H1 (cell line): Measurements from ENCODE around the gene C17orf107. TPM values are rescaled to one million over a fixed set of nuclear protein-coding genes. Genes with fewer than 3 reads are reported as not detected.
"Not testable (repeated sequence)": the region's sequence is repeated elsewhere in the genome, so short reads cannot be mapped to it uniquely, and the experiment has no call there.

Source experiments
- CTCF ChIA-PET: fragments of 300-600 bp; sonication (Branson Sonifier 250); formaldehyde crosslinking; loops from one replicate; lab custom pipeline; 2021; ENCODE audit not compliant: partially characterized antibody; lab: Charles Lee
- POLR2A ChIA-PET: fragments of 300-600 bp; sonication (Branson Sonifier 250); formaldehyde crosslinking; loops from one replicate; lab custom pipeline; 2021; ENCODE audit warnings: inconsistent platforms; ENCODE audit not compliant: partially characterized antibody; lab: Charles Lee
- DNase-seq, 2 experiments: peaks; one replicate each; pipeline versions ENCODE4 v3.0.0 to v3.0.0-alpha.2; 2010 to 2022; ENCODE audit warnings: low spot score in 2 of 2, low read depth in 1 of 2, mixed read lengths in 1 of 2
- FAIRE-seq: peaks from 2 replicates; lab custom pipeline; 2011; peaks lifted over from hg19 to GRCh38; lab: Jason Lieb, UNC
- H2AFZ ChIP-seq: 2 replicates; pipeline ENCODE4 v1.8.1; 2012; ENCODE audit warnings: low read length, inconsistent platforms
- H2AK5ac ChIP-seq: 2 replicates; pipeline ENCODE4 v1.6.1; 2013; ENCODE audit warnings: low read depth, low read length
- H2BK120ac ChIP-seq: replicated peaks from 2 replicates; pipeline ENCODE3; 2013; ENCODE audit warnings: low read depth, low read length, inconsistent platforms
- H2BK12ac ChIP-seq: 2 replicates; pipeline ENCODE4 v1.6.1; 2013; ENCODE audit warnings: low read depth, low read length
- H2BK15ac ChIP-seq: 2 replicates; pipeline ENCODE4 v1.6.1; 2013; ENCODE audit warnings: low read length
- H2BK20ac ChIP-seq: 2 replicates; pipeline ENCODE4 v1.6.1; 2013; ENCODE audit warnings: low read length
- H2BK5ac ChIP-seq: 2 replicates; pipeline ENCODE4 v1.6.1; 2013; ENCODE audit warnings: low read depth, low read length
- H3K14ac ChIP-seq: 2 replicates; pipeline ENCODE4 v1.6.1; 2013; ENCODE audit warnings: inconsistent platforms; ENCODE audit not compliant: insufficient read length
- H3K18ac ChIP-seq: 2 replicates; pipeline ENCODE4 v1.6.1; 2013; ENCODE audit warnings: low read length; ENCODE audit errors: extremely low read depth
- H3K23ac ChIP-seq: 2 replicates; pipeline ENCODE4 v1.6.1; 2013; ENCODE audit warnings: inconsistent platforms; ENCODE audit not compliant: insufficient read length
- H3K23me2 ChIP-seq: 2 replicates; pipeline ENCODE4 v1.6.1; 2013; ENCODE audit warnings: low read depth, low read length
- H3K27ac ChIP-seq: 2 replicates; pipeline ENCODE4 v1.6.1; 2011; ENCODE audit warnings: low read depth, low read length, inconsistent platforms
- H3K27me3 ChIP-seq, 4 experiments: replicated peaks in 1 of 4; 1 replicate in 1 of 4; 2 replicates in 3 of 4; pipeline versions ENCODE4 v1.6.1 to v1.8.1; 2011 to 2013; ENCODE audit warnings: low read length in 3 of 4, mild to moderate bottlenecking in 3 of 4, inconsistent platforms in 2 of 4, mixed read lengths in 2 of 4, moderate library complexity in 1 of 4; ENCODE audit not compliant: control insufficient read depth in 3 of 4, insufficient read depth in 3 of 4; ENCODE audit errors: extremely low read depth in 1 of 4
- H3K36me3 ChIP-seq, 4 experiments: 2 replicates each; pipeline versions ENCODE4 v1.6.1 to v1.8.1; 2011 to 2013; ENCODE audit warnings: mild to moderate bottlenecking in 4 of 4, low read length in 3 of 4, moderate library complexity in 2 of 4, control low read depth in 1 of 4, inconsistent platforms in 1 of 4; ENCODE audit not compliant: insufficient read depth in 4 of 4, control insufficient read depth in 2 of 4
- H3K4ac ChIP-seq: replicated peaks from 2 replicates; pipeline ENCODE3; 2013; ENCODE audit warnings: low read length, low read depth, mixed read lengths, inconsistent platforms; ENCODE audit not compliant: insufficient read length
- H3K4me1 ChIP-seq, 4 experiments: replicated peaks in 1 of 4; 1 replicate in 1 of 4; 2 replicates in 3 of 4; pipeline versions ENCODE4 v1.6.1 to v1.8.1; 2011 to 2013; ENCODE audit warnings: low read length in 3 of 4, inconsistent platforms in 2 of 4, mixed read lengths in 1 of 4; ENCODE audit not compliant: insufficient read depth in 4 of 4, control insufficient read depth in 3 of 4
- H3K4me2 ChIP-seq, 2 experiments: 2 replicates each; pipeline versions ENCODE4 v1.6.1 to v1.8.1; 2011 to 2013; ENCODE audit warnings: low read depth in 2 of 2, low read length in 2 of 2, control low read depth in 1 of 2, inconsistent platforms in 1 of 2, mild to moderate bottlenecking in 1 of 2; ENCODE audit not compliant: insufficient read depth in 1 of 2
- H3K4me3 ChIP-seq, 4 experiments: fragments of 200-600, 300-600 bp in 1 of 4; sonication (generic), shearing (Covaris generic), sonication (Bioruptor Twin) in 1 of 4; 2 replicates each; pipeline versions ENCODE4 v1.5.1 to v1.8.1; 2011 to 2016; ENCODE audit warnings: low read length in 4 of 4, low read depth in 3 of 4, control low read depth in 2 of 4, inconsistent platforms in 2 of 4, mild to moderate bottlenecking in 2 of 4, mixed read lengths in 1 of 4, moderate library complexity in 1 of 4; ENCODE audit not compliant: insufficient read depth in 2 of 4; ENCODE audit errors: extremely low read depth in 1 of 4
- H3K56ac ChIP-seq: replicated peaks from 2 replicates; pipeline ENCODE3; 2013; ENCODE audit warnings: low read depth, mild to moderate bottlenecking, mixed read lengths, low read length, inconsistent platforms; ENCODE audit not compliant: insufficient read length
- H3K79me1 ChIP-seq: 2 replicates; pipeline ENCODE4 v1.6.1; 2013; ENCODE audit warnings: low read depth, low read length, control low read depth
- H3K79me2 ChIP-seq, 2 experiments: 2 replicates each; pipeline versions ENCODE4 v1.6.1 to v1.8.1; 2012 to 2013; ENCODE audit warnings: low read length in 2 of 2, mild to moderate bottlenecking in 2 of 2, inconsistent platforms in 1 of 2; ENCODE audit not compliant: insufficient read depth in 2 of 2, control insufficient read depth in 1 of 2
- H3K9ac ChIP-seq, 4 experiments: replicated peaks in 1 of 4; 1 replicate in 1 of 4; 2 replicates in 3 of 4; pipeline versions ENCODE4 v1.6.1 to v1.8.1; 2011 to 2013; ENCODE audit warnings: low read depth in 3 of 4, low read length in 3 of 4, control low read depth in 2 of 4, mild to moderate bottlenecking in 2 of 4, moderate library complexity in 2 of 4, inconsistent platforms in 1 of 4; ENCODE audit errors: extremely low read depth in 1 of 4
- H3K9me3 ChIP-seq, 2 experiments: 2 replicates each; pipeline versions ENCODE4 v1.6.1 to v1.8.1; 2012 to 2013; ENCODE audit warnings: mild to moderate bottlenecking in 2 of 2, moderate library complexity in 2 of 2, control low read depth in 1 of 2, inconsistent platforms in 1 of 2, low read depth in 1 of 2, low read length in 1 of 2, mixed read lengths in 1 of 2; ENCODE audit not compliant: insufficient read depth in 2 of 2
- H4K20me1 ChIP-seq, 2 experiments: replicated peaks in 1 of 2; 2 replicates each; pipeline versions ENCODE3 to v1.8.1; 2011 to 2013; ENCODE audit warnings: inconsistent platforms in 2 of 2, low read length in 2 of 2, mild to moderate bottlenecking in 1 of 2; ENCODE audit not compliant: insufficient read depth in 2 of 2, control insufficient read depth in 1 of 2
- H4K5ac ChIP-seq: 2 replicates; pipeline ENCODE4 v1.6.1; 2013; ENCODE audit warnings: low read length, low read depth, mixed read lengths, inconsistent platforms; ENCODE audit not compliant: insufficient read length
- H4K8ac ChIP-seq: 2 replicates; pipeline ENCODE4 v1.8.0; 2013; ENCODE audit warnings: mild to moderate bottlenecking, moderate library complexity, low read length, inconsistent platforms; ENCODE audit not compliant: insufficient read depth; ENCODE audit errors: extremely low read depth
- H4K91ac ChIP-seq: replicated peaks from 2 replicates; pipeline ENCODE3; 2013; ENCODE audit warnings: low read length, mixed read lengths, inconsistent platforms; ENCODE audit not compliant: insufficient read length
- WGBS, 2 experiments: shearing (Covaris generic) in 1 of 2; methylation state at CpG; one replicate each; pipeline versions ENCODE4 v1.1.6 to v1.1.7; 2013 to 2015; ENCODE audit warnings: low lambda C conversion rate in 2 of 2, mixed read lengths in 2 of 2, inconsistent platforms in 1 of 2, low coverage in 1 of 2, missing lambda C conversion rate in 1 of 2; ENCODE audit not compliant: insufficient replicate concordance in 2 of 2, insufficient coverage in 1 of 2, insufficient read length in 1 of 2; ENCODE audit errors: extremely low coverage in 1 of 2, missing lambda C conversion rate in 1 of 2; 5-methylcytosine and 5-hydroxymethylcytosine counted together
- polyA plus RNA-seq, 7 experiments: library from polyadenylated mRNA; depleted of rRNA in 3 of 7; stranded (reverse) in 5 of 7; unstranded in 2 of 7; fragments of >200 nt in 5 of 7; fragments of 200-250 nt in 2 of 7; gene quantifications; 1 replicate in 5 of 7; 2 replicates in 1 of 7; 4 replicates in 1 of 7; pipeline versions ENCODE4 v1.2.1 to v1.2.3, GENCODE V29; 2011 to 2013; ENCODE audit warnings: missing spikeins in 2 of 7, mixed read lengths in 2 of 7
- total RNA-seq: library from RNA; stranded (reverse); fragmentation: NEBNext Ultra II Directional; extraction: Animal tissue kit (Norgen Biotek cat#: 25700); gene quantifications from 2 replicates; pipeline ENCODE4 v1.2.1, GENCODE V29; 2021

Gene C17orf107
- total and polyA plus RNA-seq, 2 of the 8 experiments (the other 6 are each of a cell fraction or from before 2014, with no cell fraction given) = 0.39 to 0.45 TPM

DNA sequence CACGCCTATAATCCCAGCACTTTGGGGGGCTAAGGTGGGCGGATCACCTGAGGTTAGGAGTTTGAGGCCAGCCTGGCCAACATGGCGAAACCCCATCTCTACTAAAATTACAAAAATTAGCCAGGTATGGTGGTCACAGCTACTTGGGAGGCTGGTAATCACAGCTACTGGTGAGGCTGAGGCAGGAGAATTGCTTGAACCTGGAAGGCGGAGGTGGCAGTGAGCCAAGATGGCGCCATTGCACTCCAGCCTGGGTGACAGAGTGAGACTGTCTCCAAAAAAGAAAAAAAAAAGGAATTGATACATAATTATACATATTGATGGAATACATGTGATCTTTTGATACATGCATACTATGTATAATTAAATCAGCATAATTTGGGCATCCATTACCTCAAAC, 31.8 kb upstream of the C17orf107 start:
- not testable (repeated sequence) for FAIRE-seq

More for the DNA sequence above, 31.8 kb upstream of the C17orf107 start:
- not testable (repeated sequence) for H2BK15ac ChIP-seq, H3K56ac ChIP-seq, H3K27ac ChIP-seq, DNase-seq, H2BK12ac ChIP-seq, H3K27me3 ChIP-seq, H3K9ac ChIP-seq, H3K4me3 ChIP-seq, H4K20me1 ChIP-seq, H4K5ac ChIP-seq, H3K36me3 ChIP-seq, H3K9me3 ChIP-seq, H3K4ac ChIP-seq, H3K4me2 ChIP-seq, H3K4me1 ChIP-seq, H2AK5ac ChIP-seq, H4K91ac ChIP-seq, H2AFZ ChIP-seq, H3K14ac ChIP-seq, H4K8ac ChIP-seq, H3K79me1 ChIP-seq, H3K23me2 ChIP-seq, H2BK20ac ChIP-seq, H3K79me2 ChIP-seq, H3K23ac ChIP-seq, H3K18ac ChIP-seq, H2BK5ac ChIP-seq, H2BK120ac ChIP-seq
- ChIA-PET CTCF (interaction anchor here (0.6 to 2.5 kb wide), 7 partner anchors 9 to 1569 kb away, joined by 3 to 13 read pairs (median 4); partner anchors contain the start of gene C17orf114), POLR2A (interaction anchor here (0.6 to 1.4 kb wide), 4 partner anchors 12 to 37 kb away, joined by 3 to 4 read pairs (median 4); no protein-coding TSS in a partner anchor)
- WGBS, 2 experiments = 98% methylated on average over 5 of the region's 5 CpGs; no CpG with 5 or more reads in 1 of the 2 experiments
